T-helper 2 cell treated with Interferon-gamma antibody and Interleukin-4, amounts not matched to agents 5 μg/mL and 100 μg/mL, for 36 hours (primary cell): Measurements from ENCODE around the gene RIC1.

Source experiments
- DNase-seq: peaks from one replicate; pipeline ENCODE4 v3.0.0; 2021; ENCODE audit warnings: low spot score
- H3K27ac Mint-ChIP-seq: one replicate; pipeline ENCODE4 v1.8.0; 2021; ENCODE audit warnings: mild to moderate bottlenecking, mixed read lengths
- H3K27me3 Mint-ChIP-seq: one replicate; pipeline ENCODE4 v1.8.0; 2021; ENCODE audit warnings: low read depth, mixed read lengths
- H3K36me3 Mint-ChIP-seq: one replicate; pipeline ENCODE4 v1.8.0; 2021; ENCODE audit warnings: low read depth, mixed read lengths
- H3K4me1 Mint-ChIP-seq: one replicate; pipeline ENCODE4 v1.8.0; 2021; ENCODE audit warnings: low read depth, mixed read lengths
- H3K4me3 Mint-ChIP-seq: one replicate; pipeline ENCODE4 v1.8.0; 2022; ENCODE audit warnings: mild to moderate bottlenecking, moderate library complexity, mixed read lengths
- H3K9me3 Mint-ChIP-seq: one replicate; pipeline ENCODE4 v1.8.0; 2021; ENCODE audit warnings: mixed read lengths

RIC1 gene

GRCh38 chr9:5800969-5801738, 172.2 kb downstream of the RIC1 start:
- H3K27me3 Mint-ChIP-seq: no peaks in the 10 kb centered on the region

GRCh38 chr9:5801739-5802113, 172.8 kb downstream of the RIC1 start:
- H3K27me3 Mint-ChIP-seq: no peaks in the 10 kb centered on the region
- no peak overlapping the region for H3K4me3 Mint-ChIP-seq
- peaks cover 41% of the 10 kb centered on the region for H3K36me3 Mint-ChIP-seq
- H3K9me3 Mint-ChIP-seq: no peaks in the 10 kb centered on the region
- peaks cover 19% of the 10 kb centered on the region for H3K4me1 Mint-ChIP-seq
- no peak overlapping the region for H3K27ac Mint-ChIP-seq
- no peak for DNase-seq

More at GRCh38 chr9:5800969-5801738, 172.2 kb downstream of the RIC1 start:
- DNase-seq: no peak
- peaks cover 21% of the 10 kb centered on the region for H3K4me1 Mint-ChIP-seq
- no peak overlapping the region for H3K4me3 Mint-ChIP-seq
- H3K27ac Mint-ChIP-seq: peak overlapping the region; percentile 24
- no peaks in the 10 kb centered on the region for H3K9me3 Mint-ChIP-seq
- H3K36me3 Mint-ChIP-seq: peaks cover 47% of the 10 kb centered on the region

GRCh38 chr9:5805478-5805877, 176.6 kb downstream of the RIC1 start:
- H3K4me3 Mint-ChIP-seq: no peak overlapping the region
- no peak overlapping the region for H3K27ac Mint-ChIP-seq
- H3K9me3 Mint-ChIP-seq: no peaks in the 10 kb centered on the region
- H3K4me1 Mint-ChIP-seq: peaks cover 11% of the 10 kb centered on the region
- H3K27me3 Mint-ChIP-seq: no peaks in the 10 kb centered on the region
- peaks cover 47% of the 10 kb centered on the region for H3K36me3 Mint-ChIP-seq
- no peak for DNase-seq

- no peaks in the 10 kb centered on the region for H3K9me3 Mint-ChIP-seq
- H3K27me3 Mint-ChIP-seq: no peaks in the 10 kb centered on the region
- no peak for DNase-seq
- H3K36me3 Mint-ChIP-seq: peaks cover 52% of the 10 kb centered on the region
- peaks cover 7% of the 10 kb centered on the region for H3K4me1 Mint-ChIP-seq
- no peak overlapping the region for H3K4me3 Mint-ChIP-seq
- H3K27ac Mint-ChIP-seq: no peak overlapping the region
These were observed 182.8 kb downstream of the RIC1 start for GRCh38 chr9:5811751-5812150.

GRCh38 chr9:5813824-5814223, 184.9 kb downstream of the RIC1 start:
- DNase-seq: no peak
- Mint-ChIP-seq H3K27me3 (no peaks in the 10 kb centered on the region), H3K27ac (no peak overlapping the region), H3K36me3 (peaks cover 52% of the 10 kb centered on the region), H3K4me1 (peaks cover 3% of the 10 kb centered on the region), H3K9me3 (no peaks in the 10 kb centered on the region), H3K4me3 (no peak overlapping the region)

- no peaks in the 10 kb centered on the region for H3K27me3 Mint-ChIP-seq
- H3K27ac Mint-ChIP-seq: no peak overlapping the region
- H3K4me3 Mint-ChIP-seq: no peak overlapping the region
- no peak for DNase-seq
- H3K4me1 Mint-ChIP-seq: peaks cover 8% of the 10 kb centered on the region
- peaks cover 50% of the 10 kb centered on the region for H3K36me3 Mint-ChIP-seq
- no peaks in the 10 kb centered on the region for H3K9me3 Mint-ChIP-seq
These were observed 186.6 kb downstream of the RIC1 start for GRCh38 chr9:5815461-5815860.

GRCh38 chr9:5817862-5818261, 189.0 kb downstream of the RIC1 start:
- H3K9me3 Mint-ChIP-seq: no peaks in the 10 kb centered on the region
- H3K27ac Mint-ChIP-seq: no peak overlapping the region
- no peak overlapping the region for H3K4me3 Mint-ChIP-seq
- peaks cover 10% of the 10 kb centered on the region for H3K4me1 Mint-ChIP-seq
- DNase-seq: no peak
- no peaks in the 10 kb centered on the region for H3K27me3 Mint-ChIP-seq
- H3K36me3 Mint-ChIP-seq: peaks cover 44% of the 10 kb centered on the region

- H3K4me1 Mint-ChIP-seq: peaks cover 10% of the 10 kb centered on the region
- no peak for DNase-seq
- H3K27me3 Mint-ChIP-seq: no peaks in the 10 kb centered on the region
- H3K27ac Mint-ChIP-seq: no peak overlapping the region
- H3K9me3 Mint-ChIP-seq: no peaks in the 10 kb centered on the region
- H3K36me3 Mint-ChIP-seq: peaks cover 46% of the 10 kb centered on the region
- no peak overlapping the region for H3K4me3 Mint-ChIP-seq
These were observed 189.7 kb downstream of the RIC1 start for GRCh38 chr9:5818424-5819142.

- H3K4me1 Mint-ChIP-seq: peaks cover 10% of the 10 kb centered on the region
- H3K36me3 Mint-ChIP-seq: peaks cover 45% of the 10 kb centered on the region
- no peaks in the 10 kb centered on the region for H3K27me3 Mint-ChIP-seq
- H3K27ac Mint-ChIP-seq: no peak overlapping the region
- no peak overlapping the region for H3K4me3 Mint-ChIP-seq
- no peaks in the 10 kb centered on the region for H3K9me3 Mint-ChIP-seq
- DNase-seq: no peak
These were observed 190.3 kb downstream of the RIC1 start for GRCh38 chr9:5819174-5819573.

GRCh38 chr9:5820425-5820824, 191.5 kb downstream of the RIC1 start:
- Mint-ChIP-seq H3K4me1 (peaks cover 13% of the 10 kb centered on the region), H3K27ac (peak overlapping the region; percentile 52), H3K36me3 (peaks cover 51% of the 10 kb centered on the region), H3K27me3 (no peaks in the 10 kb centered on the region), H3K9me3 (no peaks in the 10 kb centered on the region), H3K4me3 (no peak overlapping the region)
- no peak for DNase-seq

GRCh38 chr9:5825223-5825622, 196.3 kb downstream of the RIC1 start:
- H3K4me1 Mint-ChIP-seq: peaks cover 36% of the 10 kb centered on the region
- no peak for DNase-seq
- H3K9me3 Mint-ChIP-seq: no peaks in the 10 kb centered on the region
- H3K4me3 Mint-ChIP-seq: no peak overlapping the region
- no peak overlapping the region for H3K27ac Mint-ChIP-seq
- H3K36me3 Mint-ChIP-seq: peaks cover 56% of the 10 kb centered on the region
- no peaks in the 10 kb centered on the region for H3K27me3 Mint-ChIP-seq
